Left lung (tissue), 10 donors: ENCODE data around the gene FANK1. TPM values are rescaled to one million over a fixed set of nuclear protein-coding genes. Genes with fewer than 3 reads are reported as not detected.

Experiments
- ATAC-seq: fragments of 200-7000 bp; cut with Tn5 transposase; one replicate; pipeline ENCODE4 v1.9.1; 2020; ENCODE audit warnings: moderate library complexity
- DNase-seq, 4 donors: peaks; one replicate each; pipeline ENCODE4 v3.0.0-alpha.2; 2013 to 2020
- H3K27ac ChIP-seq, 2 donors: fragments of 200-600 bp; sonication (generic) in 1 of 2; one replicate each; pipeline versions ENCODE4 v1.5.0 to v1.8.0; 2020 to 2021
- H3K27me3 ChIP-seq, 2 donors: fragments of 200-600 bp; sonication (generic) in 1 of 2; one replicate each; pipeline versions ENCODE4 v1.5.0 to v1.8.0; 2020 to 2021
- H3K36me3 ChIP-seq, 2 donors: fragments of 200-600 bp; sonication (generic) in 1 of 2; one replicate each; pipeline versions ENCODE4 v1.5.0 to v1.8.0; 2020 to 2021
- H3K4me1 ChIP-seq, 2 donors: fragments of 200-600 bp; one replicate each; pipeline ENCODE4 v1.8.0; 2021
- H3K4me3 ChIP-seq, 2 donors: fragments of 200-600 bp; sonication (generic) in 1 of 2; one replicate each; pipeline versions ENCODE4 v1.5.0 to v1.8.0; 2020 to 2021; ENCODE audit warnings: mild to moderate bottlenecking in 1 of 2
- H3K9me3 ChIP-seq, 2 donors: fragments of 200-600 bp; sonication (generic) in 1 of 2; one replicate each; pipeline versions ENCODE4 v1.5.0 to v1.8.0; 2020 to 2021
- intact Hi-C, 2 donors: fragments of 100-400 bp; cut with DNase I; formaldehyde crosslinking; loops; one replicate each; pipeline versions ENCODE4 v1.11.2 to v1.14.2; 2022
- polyA plus RNA-seq, 6 donors: library from polyadenylated mRNA; unstranded; fragments of 120-200 nt; gene quantifications; one replicate each; pipeline ENCODE4 v1.2.1, GENCODE V29; 2013; ENCODE audit not compliant: insufficient read length in 6 of 6
- total RNA-seq, 2 donors: library from RNA; stranded (reverse); fragmentation: NEBNext Ultra II Directional; extraction: Animal tissue kit (Norgen Biotek cat#: 25700); gene quantifications; one replicate each; pipeline ENCODE4 v1.2.1, GENCODE V29; 2021
- TF ChIP-seq, protein P1 (sequence below), 2 donors: fragments of 200-600 bp; sonication (generic) in 1 of 2; IDR thresholded peaks; one replicate each; pipeline versions ENCODE4 v1.5.0 to v1.8.0; 2021; ENCODE audit warnings: antibody characterized with exemption in 2 of 2
- donor health status: DM: no; HTN: yes; CAD: no.
- donor health status: DM: no; HTN: no; CAD: no.

The FANK1 gene
- total and polyA plus RNA-seq, 8 donors, result 4.3 to 12.1 (median 8.4) TPM

DNA sequence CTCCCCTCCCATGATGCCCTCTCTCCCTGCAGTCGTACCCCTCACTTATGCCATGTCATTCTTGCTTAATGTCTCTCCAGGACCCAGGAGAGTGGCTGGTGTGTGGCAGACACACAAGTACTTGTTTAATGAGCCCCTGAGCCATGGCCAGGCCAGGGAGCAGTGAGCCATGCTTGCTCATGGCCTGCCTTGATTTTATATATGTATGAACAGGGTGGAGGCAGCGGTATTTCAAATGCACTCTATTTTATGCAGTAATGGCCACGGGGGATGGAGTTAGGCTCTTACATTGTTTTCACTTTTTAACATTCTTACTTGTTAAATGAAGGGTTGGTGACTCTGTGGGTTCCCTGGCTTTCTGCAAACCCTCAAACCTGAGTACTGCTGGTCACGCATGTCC lies 144.8 kb downstream of the FANK1 start:
- Histone ChIP-seq H3K36me3 (no peaks in the 10 kb centered on the region), H3K9me3 (no peaks in the 10 kb centered on the region), H3K4me3 (no peak overlapping the region), H3K4me1 (peaks cover 0 to 21% of the 10 kb centered on the region in 2 donors), H3K27ac (peak overlapping the region; percentile 74 to 77), H3K27me3 (no peaks in the 10 kb centered on the region)
- DNase-seq, result no peak
- no peak for ATAC-seq
- intact Hi-C loops, result no loop called here
- TF ChIP-seq, protein P1, sequence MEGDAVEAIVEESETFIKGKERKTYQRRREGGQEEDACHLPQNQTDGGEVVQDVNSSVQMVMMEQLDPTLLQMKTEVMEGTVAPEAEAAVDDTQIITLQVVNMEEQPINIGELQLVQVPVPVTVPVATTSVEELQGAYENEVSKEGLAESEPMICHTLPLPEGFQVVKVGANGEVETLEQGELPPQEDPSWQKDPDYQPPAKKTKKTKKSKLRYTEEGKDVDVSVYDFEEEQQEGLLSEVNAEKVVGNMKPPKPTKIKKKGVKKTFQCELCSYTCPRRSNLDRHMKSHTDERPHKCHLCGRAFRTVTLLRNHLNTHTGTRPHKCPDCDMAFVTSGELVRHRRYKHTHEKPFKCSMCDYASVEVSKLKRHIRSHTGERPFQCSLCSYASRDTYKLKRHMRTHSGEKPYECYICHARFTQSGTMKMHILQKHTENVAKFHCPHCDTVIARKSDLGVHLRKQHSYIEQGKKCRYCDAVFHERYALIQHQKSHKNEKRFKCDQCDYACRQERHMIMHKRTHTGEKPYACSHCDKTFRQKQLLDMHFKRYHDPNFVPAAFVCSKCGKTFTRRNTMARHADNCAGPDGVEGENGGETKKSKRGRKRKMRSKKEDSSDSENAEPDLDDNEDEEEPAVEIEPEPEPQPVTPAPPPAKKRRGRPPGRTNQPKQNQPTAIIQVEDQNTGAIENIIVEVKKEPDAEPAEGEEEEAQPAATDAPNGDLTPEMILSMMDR (IDR thresholded peaks at IDR 0.05), result no peak

DNA sequence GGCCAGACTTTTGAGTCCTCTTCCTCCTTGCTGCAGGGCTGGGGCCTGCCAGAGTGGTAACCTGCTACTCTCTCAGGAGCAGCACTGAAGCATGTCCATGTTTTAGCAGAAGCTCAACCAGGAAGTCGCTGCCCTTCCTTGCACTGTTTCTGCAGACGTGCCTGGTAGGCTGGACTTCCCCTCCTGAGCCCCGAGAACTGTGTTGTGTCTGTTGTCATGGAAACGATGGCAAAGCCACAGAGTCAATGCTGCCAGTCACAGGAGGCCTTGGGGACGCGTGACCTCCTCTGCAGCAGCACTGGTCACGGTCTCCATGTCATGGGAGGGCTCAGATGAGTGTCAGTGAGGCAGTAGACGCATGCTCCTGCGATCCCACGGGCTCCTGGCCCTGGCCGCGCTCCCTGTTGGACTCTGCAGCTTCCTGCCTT lies 145.5 kb downstream of the FANK1 start:
- ATAC-seq (peak; percentile 96), DNase-seq (peak; percentile 82 to 94 (median 90))
- Histone ChIP-seq H3K36me3 (no peaks in the 10 kb centered on the region), H3K4me3 (no peak overlapping the region), H3K27ac (peak overlapping the region; percentile 74 to 77), H3K4me1 (peaks cover 0 to 21% of the 10 kb centered on the region in 2 donors), H3K27me3 (no peaks in the 10 kb centered on the region), H3K9me3 (no peaks in the 10 kb centered on the region)
- TF ChIP-seq, protein P1 (IDR thresholded peaks at IDR 0.05), result no peak
- intact Hi-C loops, result no loop called here

DNA sequence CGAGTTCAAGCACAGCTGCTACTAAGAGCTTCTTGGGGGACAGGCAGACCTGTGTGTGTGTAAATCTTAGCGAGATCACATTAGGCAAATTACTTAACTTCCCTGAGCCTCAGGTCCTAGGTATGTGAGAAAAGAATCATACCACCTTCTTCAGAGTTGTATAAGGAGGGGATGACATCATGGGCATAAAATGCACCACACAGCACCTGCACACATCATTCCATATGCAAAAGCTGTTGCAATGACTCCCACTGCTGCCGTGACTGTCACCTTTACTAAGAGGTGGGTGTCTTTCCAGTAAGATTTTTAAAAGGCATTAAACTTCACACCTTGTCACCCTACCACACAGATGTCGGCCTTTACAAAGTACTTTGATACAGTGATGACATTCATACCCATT lies 146.0 kb downstream of the FANK1 start:
- TF ChIP-seq, protein P1 (IDR thresholded peaks at IDR 0.05), result no peak
- H3K27ac ChIP-seq, result peak overlapping the region; percentile 74 to 77
- DNase-seq, result no peak
- no peaks in the 10 kb centered on the region for H3K36me3 ChIP-seq
- H3K9me3 ChIP-seq, result no peaks in the 10 kb centered on the region
- ATAC-seq, result no peak
- intact Hi-C loops, result no loop called here
- no peaks in the 10 kb centered on the region for H3K27me3 ChIP-seq
- H3K4me1 ChIP-seq, result peaks cover 0 to 21% of the 10 kb centered on the region in 2 donors
- no peak overlapping the region for H3K4me3 ChIP-seq

DNA sequence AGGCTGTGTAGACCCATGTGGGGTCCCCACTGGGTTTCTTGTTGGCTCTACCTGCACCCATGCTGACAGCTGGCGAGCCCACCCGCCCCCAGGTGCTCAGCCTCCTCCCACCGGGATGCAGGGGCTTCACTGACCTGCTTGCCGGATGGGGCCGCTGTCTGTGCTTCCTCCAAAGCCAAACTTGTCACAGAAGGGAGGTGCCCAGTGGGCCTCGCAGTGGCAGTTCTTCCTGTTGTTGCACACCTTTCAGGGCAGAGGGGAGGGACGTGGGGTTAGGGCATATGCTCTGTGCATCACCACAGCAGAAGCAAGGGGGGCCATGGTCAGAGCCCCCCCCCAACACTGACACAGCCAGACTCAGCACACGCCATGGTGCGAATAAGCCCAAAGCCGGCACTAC lies 146.5 kb downstream of the FANK1 start:
- Histone ChIP-seq H3K27ac (peak overlapping the region in 1 of 2 donors; percentile 77), H3K36me3 (no peaks in the 10 kb centered on the region), H3K27me3 (no peaks in the 10 kb centered on the region), H3K4me1 (peaks cover 0 to 21% of the 10 kb centered on the region in 2 donors), H3K4me3 (no peak overlapping the region), H3K9me3 (no peaks in the 10 kb centered on the region)
- intact Hi-C loops, result no loop called here
- DNase-seq, result peak in 1 of 4 donors; percentile 76
- TF ChIP-seq, protein P1 (IDR thresholded peaks at IDR 0.05), result no peak
- ATAC-seq, result no peak

DNA sequence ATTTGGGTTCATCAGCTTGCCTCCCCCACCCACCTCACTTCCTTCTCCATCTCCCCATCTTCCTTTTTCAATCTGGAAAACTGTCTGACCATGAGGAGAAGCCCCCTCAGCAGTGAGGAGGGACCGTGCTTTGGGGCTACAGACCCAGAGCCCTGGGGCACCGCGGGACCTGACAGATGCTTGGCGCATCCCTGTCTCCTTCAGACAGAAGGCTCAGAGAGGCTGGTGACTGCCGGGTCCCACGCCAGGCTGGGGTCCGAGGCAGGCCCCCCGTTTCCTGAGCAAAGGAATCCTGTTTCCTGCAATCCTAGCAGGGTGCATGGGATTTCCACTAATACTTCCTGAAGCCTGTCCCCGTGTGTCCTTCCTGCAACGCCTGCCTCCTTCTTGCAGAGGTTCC lies 147.0 kb downstream of the FANK1 start:
- Histone ChIP-seq H3K27me3 (no peaks in the 10 kb centered on the region), H3K27ac (no peak overlapping the region), H3K36me3 (no peaks in the 10 kb centered on the region), H3K9me3 (no peaks in the 10 kb centered on the region), H3K4me3 (no peak overlapping the region), H3K4me1 (peaks cover 0 to 21% of the 10 kb centered on the region in 2 donors)
- intact Hi-C loops, result no loop called here
- ATAC-seq (no peak), DNase-seq (peak in 1 of 4 donors; percentile 65)
- TF ChIP-seq, protein P1 (IDR thresholded peaks at IDR 0.05), result no peak
